ENCODE data around the gene DDX11. TPM values are rescaled to one million over a fixed set of nuclear protein-coding genes. Genes with fewer than 3 reads are reported as not detected.
A peak's percentile ranks its signal among the peaks of the same experiment; 100 is the strongest.

The DDX11 gene
- total and polyA plus RNA-seq, 2 donors (not counting 1 experiment from before 2014, with no cell fraction given) = 4.4 to 13.2 TPM

DNA sequence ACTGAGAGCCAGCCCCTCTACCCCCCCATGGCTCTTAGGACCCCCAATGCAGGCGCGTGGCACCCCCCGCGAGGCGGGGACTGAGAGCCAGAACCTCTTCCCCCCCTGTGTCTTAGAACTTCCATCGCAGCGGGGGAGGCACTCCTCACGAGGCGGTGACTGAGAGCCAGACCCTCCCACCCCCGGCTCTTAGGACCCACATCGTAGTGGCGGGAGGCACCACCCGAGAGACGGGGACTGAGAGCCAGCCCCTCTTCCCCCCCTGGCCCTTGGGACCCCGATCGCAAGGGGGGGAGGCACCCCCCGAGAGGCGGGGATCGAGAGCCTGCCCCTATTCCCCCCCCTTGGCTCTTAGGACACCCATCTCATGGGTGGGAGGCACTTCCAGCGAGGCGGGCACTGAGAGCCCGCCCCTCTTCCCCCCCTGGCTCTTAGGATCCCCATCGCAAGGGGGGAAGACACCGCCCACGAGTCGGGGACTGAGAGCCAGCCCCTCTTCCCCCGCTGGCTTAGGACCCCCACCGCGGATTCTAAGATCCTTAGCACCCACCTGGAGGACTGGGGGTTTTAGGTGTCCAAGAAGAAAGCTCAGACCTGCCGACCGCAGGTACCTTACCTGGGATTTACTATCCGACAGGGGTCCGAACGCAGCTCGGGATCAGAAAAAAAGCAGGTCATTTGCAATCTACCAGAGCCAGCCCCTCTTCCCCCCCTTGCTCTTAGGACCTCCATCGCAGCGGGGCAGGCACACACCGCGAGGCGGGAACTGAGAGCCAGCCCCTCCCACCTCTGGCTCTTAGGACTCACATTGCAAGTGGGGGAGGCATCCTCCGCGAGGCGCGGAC, 44.9 kb downstream of the DDX11 start:
- Histone ChIP-seq H3K27me3 (ENCODE audit: control insufficient read depth, insufficient read depth, low read length) (peaks cover 11% of the 10 kb centered on the region), H3K9me3 (ENCODE audit: control insufficient read depth, insufficient read depth, low read depth, low read length) (no peaks in the 10 kb centered on the region), H2AFZ (ENCODE audit: low read length) (no peak overlapping the region), H3K79me2 (ENCODE audit: control insufficient read depth, insufficient read depth, low read length) (no peaks in the 10 kb centered on the region), H4K20me1 (ENCODE audit: control insufficient read depth, extremely low read depth, insufficient read depth, low read length) (no peaks in the 10 kb centered on the region), H3K4me3 (replicated peaks in 1 of 4; ENCODE audit: control extremely low read depth in 1 of 4, insufficient read depth in 1 of 4, low read depth in 3 of 4, low read length in 4 of 4) (peak overlapping the region in 2 of 4 experiments; percentile 22 to 28), H3K27ac (ENCODE audit: insufficient read depth, low read length) (no peak overlapping the region), H3K36me3 (ENCODE audit: control insufficient read depth, insufficient read depth, low read length) (no peaks in the 10 kb centered on the region), H3K9ac (ENCODE audit: insufficient read depth, low read length) (no peak overlapping the region), H3K4me1 (ENCODE audit: control insufficient read depth, extremely low read depth, insufficient read depth, low read length) (no peaks in the 10 kb centered on the region), H3K4me2 (ENCODE audit: extremely low read depth, insufficient read depth, low read length) (peak overlapping the region; percentile 13)
- DNase-seq (ENCODE audit: low read depth in 2 of 2) = peak in 1 of 2 donors; percentile 10
- peak; percentile 80 for TF ChIP-seq EZH2 (IDR thresholded peaks at IDR 0.05; ENCODE audit: low read length, missing control alignments)
- TF ChIP-seq, protein P1, sequence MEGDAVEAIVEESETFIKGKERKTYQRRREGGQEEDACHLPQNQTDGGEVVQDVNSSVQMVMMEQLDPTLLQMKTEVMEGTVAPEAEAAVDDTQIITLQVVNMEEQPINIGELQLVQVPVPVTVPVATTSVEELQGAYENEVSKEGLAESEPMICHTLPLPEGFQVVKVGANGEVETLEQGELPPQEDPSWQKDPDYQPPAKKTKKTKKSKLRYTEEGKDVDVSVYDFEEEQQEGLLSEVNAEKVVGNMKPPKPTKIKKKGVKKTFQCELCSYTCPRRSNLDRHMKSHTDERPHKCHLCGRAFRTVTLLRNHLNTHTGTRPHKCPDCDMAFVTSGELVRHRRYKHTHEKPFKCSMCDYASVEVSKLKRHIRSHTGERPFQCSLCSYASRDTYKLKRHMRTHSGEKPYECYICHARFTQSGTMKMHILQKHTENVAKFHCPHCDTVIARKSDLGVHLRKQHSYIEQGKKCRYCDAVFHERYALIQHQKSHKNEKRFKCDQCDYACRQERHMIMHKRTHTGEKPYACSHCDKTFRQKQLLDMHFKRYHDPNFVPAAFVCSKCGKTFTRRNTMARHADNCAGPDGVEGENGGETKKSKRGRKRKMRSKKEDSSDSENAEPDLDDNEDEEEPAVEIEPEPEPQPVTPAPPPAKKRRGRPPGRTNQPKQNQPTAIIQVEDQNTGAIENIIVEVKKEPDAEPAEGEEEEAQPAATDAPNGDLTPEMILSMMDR (conservative IDR thresholded peaks at IDR 0.05 in 1 of 2, IDR thresholded peaks at IDR 0.05 in 1 of 2; ENCODE audit: low read depth in 1 of 2, low read length in 2 of 2) = no peak

DNA sequence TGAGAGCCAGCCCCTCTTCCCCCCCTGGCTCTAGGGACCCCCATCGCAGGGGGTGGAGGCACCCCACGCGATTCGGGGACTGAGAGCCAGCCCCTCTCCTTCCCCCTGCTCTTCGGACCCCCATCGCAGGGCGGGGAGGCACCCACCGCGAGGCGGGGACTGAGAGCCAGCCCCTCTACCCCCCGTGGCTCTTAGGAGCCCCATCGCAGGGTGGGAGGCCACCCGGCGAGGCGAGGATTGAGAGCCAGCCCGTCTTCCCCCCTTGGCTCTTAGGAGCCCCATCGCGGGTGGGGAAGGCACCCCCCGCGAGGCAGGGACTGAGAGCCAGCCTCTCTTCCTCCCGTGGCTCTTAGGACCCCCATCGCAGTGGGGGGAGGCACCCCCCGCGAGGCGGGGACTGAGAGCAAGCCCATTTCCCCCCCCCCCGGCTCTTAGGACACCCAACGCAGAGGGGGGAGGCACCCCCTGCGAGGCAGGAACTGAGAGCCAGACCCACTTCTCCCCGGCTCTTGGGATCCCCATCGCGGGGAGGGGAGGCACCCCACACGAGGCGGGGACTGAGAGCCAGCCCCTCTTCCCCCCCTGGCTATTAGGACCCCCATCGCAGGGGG, 45.6 kb downstream of the DDX11 start:
- Histone ChIP-seq H3K36me3 (ENCODE audit: control insufficient read depth, insufficient read depth, low read length) (no peaks in the 10 kb centered on the region), H3K4me1 (ENCODE audit: control insufficient read depth, extremely low read depth, insufficient read depth, low read length) (no peaks in the 10 kb centered on the region), H3K27ac (ENCODE audit: insufficient read depth, low read length) (no peak overlapping the region), H3K9ac (ENCODE audit: insufficient read depth, low read length) (no peak overlapping the region), H2AFZ (ENCODE audit: low read length) (no peak overlapping the region), H3K79me2 (ENCODE audit: control insufficient read depth, insufficient read depth, low read length) (no peaks in the 10 kb centered on the region), H3K9me3 (ENCODE audit: control insufficient read depth, insufficient read depth, low read depth, low read length) (no peaks in the 10 kb centered on the region), H3K4me2 (ENCODE audit: extremely low read depth, insufficient read depth, low read length) (no peak overlapping the region), H3K27me3 (ENCODE audit: control insufficient read depth, insufficient read depth, low read length) (peaks cover 11% of the 10 kb centered on the region), H4K20me1 (ENCODE audit: control insufficient read depth, extremely low read depth, insufficient read depth, low read length) (no peaks in the 10 kb centered on the region), H3K4me3 (replicated peaks in 1 of 4; ENCODE audit: control extremely low read depth in 1 of 4, insufficient read depth in 1 of 4, low read depth in 3 of 4, low read length in 4 of 4) (peak overlapping the region in 1 of 4 experiments; percentile 28)
- TF ChIP-seq EZH2 (IDR thresholded peaks at IDR 0.05; ENCODE audit: low read length, missing control alignments) = no peak
- TF ChIP-seq, protein P1 (conservative IDR thresholded peaks at IDR 0.05 in 1 of 2, IDR thresholded peaks at IDR 0.05 in 1 of 2; ENCODE audit: low read depth in 1 of 2, low read length in 2 of 2) = no peak
- DNase-seq (ENCODE audit: low read depth in 2 of 2) = no peak

DNA sequence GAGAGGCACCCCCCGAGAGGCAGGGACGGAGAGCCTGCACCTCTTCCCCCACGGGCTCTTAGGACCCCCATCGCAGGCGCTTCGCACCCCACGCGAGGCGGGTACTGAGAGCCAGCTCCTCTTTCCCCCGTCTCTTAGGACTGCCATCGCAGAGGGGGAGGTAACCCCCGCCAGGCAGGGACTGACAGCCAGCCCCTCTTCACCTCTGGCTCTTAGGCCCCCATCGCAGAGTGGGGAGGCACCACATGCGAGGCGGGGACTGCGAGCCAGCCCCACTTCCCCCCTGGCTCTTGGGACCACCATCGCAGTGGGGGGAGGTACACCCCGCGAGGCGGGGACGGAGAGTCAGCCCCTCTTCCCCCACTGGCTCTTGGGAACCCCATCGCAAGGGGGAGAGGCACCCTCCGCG, 46.1 kb downstream of the DDX11 start:
- H3K4me2 ChIP-seq (ENCODE audit: extremely low read depth, insufficient read depth, low read length) = no peak overlapping the region
- no peaks in the 10 kb centered on the region for H3K4me1 ChIP-seq (ENCODE audit: control insufficient read depth, extremely low read depth, insufficient read depth, low read length)
- no peaks in the 10 kb centered on the region for H3K36me3 ChIP-seq (ENCODE audit: control insufficient read depth, insufficient read depth, low read length)

More for the DNA sequence above, 46.1 kb downstream of the DDX11 start:
- Histone ChIP-seq H3K27me3 (ENCODE audit: control insufficient read depth, insufficient read depth, low read length) (peaks cover 11% of the 10 kb centered on the region), H2AFZ (ENCODE audit: low read length) (no peak overlapping the region), H3K9me3 (ENCODE audit: control insufficient read depth, insufficient read depth, low read depth, low read length) (no peaks in the 10 kb centered on the region), H3K27ac (ENCODE audit: insufficient read depth, low read length) (no peak overlapping the region), H4K20me1 (ENCODE audit: control insufficient read depth, extremely low read depth, insufficient read depth, low read length) (no peaks in the 10 kb centered on the region), H3K4me3 (replicated peaks in 1 of 4; ENCODE audit: control extremely low read depth in 1 of 4, insufficient read depth in 1 of 4, low read depth in 3 of 4, low read length in 4 of 4) (no peak overlapping the region), H3K79me2 (ENCODE audit: control insufficient read depth, insufficient read depth, low read length) (no peaks in the 10 kb centered on the region), H3K9ac (ENCODE audit: insufficient read depth, low read length) (no peak overlapping the region)
- no peak for DNase-seq (ENCODE audit: low read depth in 2 of 2)
- no peak for TF ChIP-seq EZH2 (IDR thresholded peaks at IDR 0.05; ENCODE audit: low read length, missing control alignments)
- TF ChIP-seq, protein P1 (conservative IDR thresholded peaks at IDR 0.05 in 1 of 2, IDR thresholded peaks at IDR 0.05 in 1 of 2; ENCODE audit: low read depth in 1 of 2, low read length in 2 of 2) = no peak

All from fibroblast of lung (primary cell).